DOHH2 (cell line): ENCODE results near the gene CAMKMT.

Experiments
- EZH2phosphoT487 ChIP-seq: fragments of 200-600 bp; sonication (generic); IDR thresholded peaks from 2 replicates; pipeline ENCODE4 v1.6.1; 2017; ENCODE audit warnings: borderline replicate concordance, mild to moderate bottlenecking, antibody characterized with exemption, low read length, moderate library complexity, mixed read lengths
- TF ChIP-seq, protein P1 (sequence below): fragments of 200-600 bp; sonication (generic); IDR thresholded peaks from one replicate; pipeline ENCODE4 v1.5.1; 2014; ENCODE audit warnings: antibody characterized with exemption, mild to moderate bottlenecking, low read depth, low read length; ENCODE audit not compliant: poor library complexity, severe bottlenecking

DNA sequence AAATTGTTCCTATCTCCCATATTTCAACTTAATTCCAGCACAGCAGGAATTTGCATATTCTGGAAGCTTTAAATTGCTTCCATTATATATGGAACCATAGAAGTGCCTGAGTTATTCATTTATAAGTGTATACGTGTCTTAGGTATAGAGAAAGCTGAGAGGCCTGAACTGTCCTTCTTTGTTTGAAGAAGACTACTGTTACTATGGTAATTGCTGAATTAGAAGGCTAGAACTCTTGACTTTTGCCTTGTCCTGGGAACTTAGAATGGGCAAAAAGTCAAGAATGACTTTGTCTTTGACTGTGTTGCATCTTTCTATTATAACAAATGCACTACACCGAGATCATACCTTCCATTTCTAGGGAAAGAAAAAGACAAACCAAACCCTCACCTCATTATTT, 15.7 kb downstream of the CAMKMT start:
- TF ChIP-seq, protein P1, sequence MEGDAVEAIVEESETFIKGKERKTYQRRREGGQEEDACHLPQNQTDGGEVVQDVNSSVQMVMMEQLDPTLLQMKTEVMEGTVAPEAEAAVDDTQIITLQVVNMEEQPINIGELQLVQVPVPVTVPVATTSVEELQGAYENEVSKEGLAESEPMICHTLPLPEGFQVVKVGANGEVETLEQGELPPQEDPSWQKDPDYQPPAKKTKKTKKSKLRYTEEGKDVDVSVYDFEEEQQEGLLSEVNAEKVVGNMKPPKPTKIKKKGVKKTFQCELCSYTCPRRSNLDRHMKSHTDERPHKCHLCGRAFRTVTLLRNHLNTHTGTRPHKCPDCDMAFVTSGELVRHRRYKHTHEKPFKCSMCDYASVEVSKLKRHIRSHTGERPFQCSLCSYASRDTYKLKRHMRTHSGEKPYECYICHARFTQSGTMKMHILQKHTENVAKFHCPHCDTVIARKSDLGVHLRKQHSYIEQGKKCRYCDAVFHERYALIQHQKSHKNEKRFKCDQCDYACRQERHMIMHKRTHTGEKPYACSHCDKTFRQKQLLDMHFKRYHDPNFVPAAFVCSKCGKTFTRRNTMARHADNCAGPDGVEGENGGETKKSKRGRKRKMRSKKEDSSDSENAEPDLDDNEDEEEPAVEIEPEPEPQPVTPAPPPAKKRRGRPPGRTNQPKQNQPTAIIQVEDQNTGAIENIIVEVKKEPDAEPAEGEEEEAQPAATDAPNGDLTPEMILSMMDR, result no peak
- TF ChIP-seq EZH2phosphoT487, result no peak
